Bronchial epithelial cell (primary cell): ENCODE measurements around the gene PMEL. TPM values are rescaled to one million over a fixed set of nuclear protein-coding genes. Genes with fewer than 3 reads are reported as not detected.

Source experiments
- DNase-seq: peaks from one replicate; pipeline ENCODE4 v3.0.0-alpha.2; 2010; ENCODE audit warnings: low read depth
- FAIRE-seq: peaks from 2 replicates; lab custom pipeline; 2011; peaks lifted over from hg19 to GRCh38; lab: Jason Lieb, UNC
- H3K27me3 ChIP-seq: 2 replicates; pipeline ENCODE4 v1.5.1; 2011; ENCODE audit warnings: low read length; ENCODE audit not compliant: control insufficient read depth, insufficient read depth
- H3K36me3 ChIP-seq: 2 replicates; pipeline ENCODE4 v1.5.1; 2011; ENCODE audit warnings: low read length; ENCODE audit not compliant: control insufficient read depth, insufficient read depth
- H3K4me3 ChIP-seq: 2 replicates; pipeline ENCODE4 v1.5.1; 2011; ENCODE audit warnings: mild to moderate bottlenecking, low read depth, low read length, control low read depth
- CTCF ChIP-seq: IDR thresholded peaks from 2 replicates; pipeline ENCODE4 v1.5.1; 2011; ENCODE audit warnings: mild to moderate bottlenecking, moderate library complexity, low read length, control low read depth, inconsistent platforms; ENCODE audit not compliant: insufficient read depth, severe bottlenecking
- total RNA-seq: library from RNA; depleted of rRNA; stranded (reverse); fragments of >200 nt; gene quantifications from 2 replicates; pipeline ENCODE4 v1.2.1, GENCODE V29; 2014

The PMEL gene
- total RNA-seq, 1 donor from 2014 or later, result 2.6 TPM

GRCh38 chr12:55931780-55932550 lies 33.9 kb downstream of the PMEL start:
- DNase-seq (peak; percentile 25), FAIRE-seq (no peak)
- H3K4me3 ChIP-seq, result peak overlapping the region; percentile 86
- TF ChIP-seq CTCF, result no peak
- H3K36me3 ChIP-seq, result peaks cover 8% of the 10 kb centered on the region
- no peaks in the 10 kb centered on the region for H3K27me3 ChIP-seq

DNA sequence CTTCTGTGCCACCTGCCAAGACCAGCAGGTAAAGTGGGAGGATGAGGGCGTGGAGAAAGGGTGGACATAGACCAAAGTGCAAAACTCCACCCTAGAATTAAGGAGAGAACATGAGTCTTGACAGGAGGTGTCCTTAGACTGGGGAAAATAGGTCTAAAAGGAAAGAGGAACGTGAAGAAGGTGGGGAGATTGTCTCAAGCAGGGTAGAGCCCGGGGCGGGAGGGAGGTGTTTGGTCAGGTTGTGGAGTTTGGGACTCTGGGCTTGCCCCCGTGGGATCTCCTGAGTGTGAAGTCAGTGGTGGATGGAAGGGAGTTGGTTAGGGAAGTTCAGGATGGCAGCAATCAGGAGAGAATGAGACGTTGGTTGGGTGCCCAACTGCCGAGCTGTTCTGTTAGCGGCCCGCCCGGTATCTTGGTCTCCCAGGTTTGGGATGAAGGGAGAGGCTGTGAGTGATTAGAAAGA lies 34.5 kb downstream of the PMEL start:
- peaks cover 8% of the 10 kb centered on the region for H3K36me3 ChIP-seq
- no peaks in the 10 kb centered on the region for H3K27me3 ChIP-seq
- H3K4me3 ChIP-seq, result peak overlapping the region; percentile 86
- no peak for FAIRE-seq
- DNase-seq, result no peak
- no peak for TF ChIP-seq CTCF

DNA sequence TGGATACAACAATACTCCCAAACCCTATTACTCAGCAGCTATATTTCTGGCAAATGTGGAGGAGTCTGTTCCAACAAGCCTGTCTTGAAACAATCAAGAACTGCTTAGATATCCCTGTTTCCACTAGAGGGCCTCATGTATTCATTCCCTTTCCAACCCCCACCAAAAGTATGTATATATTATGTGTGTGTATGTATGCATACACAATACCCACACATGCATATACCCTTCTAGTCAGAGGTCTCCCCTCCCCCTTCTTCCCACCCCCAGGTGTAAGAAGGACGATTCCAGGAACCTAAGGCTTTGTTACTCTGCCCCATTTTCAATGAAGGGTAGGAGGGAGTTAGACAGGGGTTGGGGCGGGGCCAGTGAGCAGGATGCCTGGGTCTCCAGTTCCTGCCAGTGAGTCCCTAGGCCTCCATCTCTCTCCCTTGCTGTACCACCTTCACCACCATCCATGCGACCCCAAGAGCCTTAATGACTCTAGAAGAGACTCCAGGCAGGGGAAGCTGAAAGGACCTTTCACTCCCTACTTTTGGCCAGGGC lies 35.0 kb downstream of the PMEL start, which contains the start of gene DGKA:
DGKA (plus strand) TSS at position 392 of the 546 bp plus-strand sequence. CDS start 5,342 bp downstream, outside the sequence.
- no peak for FAIRE-seq
- peak; percentile 96 for DNase-seq

DNA sequence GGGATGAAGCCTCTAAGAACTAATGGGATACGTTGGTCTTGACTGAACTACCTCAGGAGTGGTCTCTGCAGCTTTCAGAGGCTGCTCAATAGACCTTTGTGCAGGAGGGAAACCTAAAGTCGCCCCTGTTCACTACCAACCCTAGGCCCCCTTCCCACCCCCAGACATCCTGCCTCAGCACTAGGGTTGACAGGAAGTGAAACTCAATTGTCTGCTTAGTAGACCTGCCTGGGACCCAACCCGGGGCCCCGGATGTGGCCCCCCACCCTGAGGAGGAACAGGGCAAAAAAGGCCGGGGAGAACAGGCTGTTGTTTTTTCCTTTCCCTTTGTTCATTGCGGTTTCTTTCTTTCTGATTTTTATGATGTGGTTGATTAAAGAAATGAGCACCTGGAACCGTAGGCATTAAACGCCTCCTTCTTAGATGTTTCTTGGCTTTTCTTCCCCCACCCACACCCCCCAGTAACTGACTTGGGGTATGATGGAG lies 36.5 kb downstream of the PMEL start:
- H3K36me3 ChIP-seq, result peaks cover 4% of the 10 kb centered on the region
- FAIRE-seq, result no peak
- no peak for TF ChIP-seq CTCF
- no peaks in the 10 kb centered on the region for H3K27me3 ChIP-seq
- no peak overlapping the region for H3K4me3 ChIP-seq
- DNase-seq, result no peak

More for the DNA sequence above, 35.0 kb downstream of the PMEL start, which contains the start of gene DGKA:
- peaks cover 6% of the 10 kb centered on the region for H3K36me3 ChIP-seq
- TF ChIP-seq CTCF, result peak; percentile 58
- H3K27me3 ChIP-seq, result no peaks in the 10 kb centered on the region
- peak within 1 kb of the TSS; percentile 86 for H3K4me3 ChIP-seq

GRCh38 chr12:55927588-55928502 lies 38.0 kb downstream of the PMEL start, which contains the start of gene PYM1:
PYM1 (minus strand) TSS chr12:55927894; CDS start chr12:55927761, 133 bp downstream.
- FAIRE-seq, result no peak
- Histone ChIP-seq H3K36me3 (peaks cover 1% of the 10 kb centered on the region), H3K27me3 (no peaks in the 10 kb centered on the region), H3K4me3 (peak within 1 kb of the TSS; percentile 48)
- peak; percentile 71 for DNase-seq
- no peak for TF ChIP-seq CTCF
